Smooth muscle cell (in vitro differentiated cells): ENCODE measurements around the gene RNLS. TPM values are rescaled to one million over a fixed set of nuclear protein-coding genes. Genes with fewer than 3 reads are reported as not detected.

ENCODE experiments used
- DNase-seq: peaks from one replicate; lab custom pipeline; 2025; ENCODE audit not compliant: unreplicated experiment; lab: John Stamatoyannopoulos, UW
- H2AFZ ChIP-seq: fragments of 200-600 bp; sonication (generic); 2 replicates; pipeline ENCODE4 v1.6.0; 2016; ENCODE audit warnings: antibody characterized with exemption, low read depth, mild to moderate bottlenecking
- H3F3A ChIP-seq: fragments of 200-600 bp; sonication (generic); 2 replicates; pipeline ENCODE4 v1.6.0; 2017; ENCODE audit warnings: antibody characterized with exemption, low read depth
- H3K27ac ChIP-seq: fragments of 200-600 bp; sonication (generic); 2 replicates; pipeline ENCODE4 v1.5.1; 2016; ENCODE audit warnings: low read depth, mild to moderate bottlenecking
- H3K27me3 ChIP-seq: fragments of 200-600 bp; sonication (generic); 2 replicates; pipeline ENCODE4 v1.6.1; 2016; ENCODE audit warnings: low read depth, mild to moderate bottlenecking
- H3K36me3 ChIP-seq: fragments of 200-600 bp; sonication (generic); 2 replicates; pipeline ENCODE4 v1.5.1; 2016; ENCODE audit warnings: low read depth
- H3K4me1 ChIP-seq: fragments of 200-600 bp; sonication (generic); 2 replicates; pipeline ENCODE4 v1.5.1; 2016; ENCODE audit warnings: low read depth
- H3K4me2 ChIP-seq: fragments of 200-600 bp; sonication (generic); 2 replicates; pipeline ENCODE4 v1.6.0; 2016; ENCODE audit warnings: mild to moderate bottlenecking
- H3K4me3 ChIP-seq: fragments of 200-600 bp; sonication (generic); 2 replicates; pipeline ENCODE4 v1.5.1; 2016; ENCODE audit warnings: mild to moderate bottlenecking
- H3K79me2 ChIP-seq: fragments of 200-600 bp; sonication (generic); 2 replicates; pipeline ENCODE4 v1.6.0; 2016; ENCODE audit warnings: low read depth, mild to moderate bottlenecking
- H3K9ac ChIP-seq: fragments of 200-600 bp; sonication (generic); 2 replicates; pipeline ENCODE4 v1.6.0; 2016; ENCODE audit warnings: low read depth
- H3K9me3 ChIP-seq: fragments of 200-600 bp; sonication (generic); replicated peaks from 2 replicates; pipeline ENCODE4 v1.5.1; 2016; ENCODE audit warnings: low read depth
- H4K20me1 ChIP-seq: fragments of 200-600 bp; sonication (generic); 2 replicates; pipeline ENCODE4 v1.6.0; 2016; ENCODE audit warnings: low read depth
- whole genome bisulfite sequencing: methylation state at CpG from one replicate; pipeline ENCODE4 v1.1.7; 2016; ENCODE audit warnings: low lambda C conversion rate; 5-methylcytosine and 5-hydroxymethylcytosine counted together
- polyA plus RNA-seq: library from polyadenylated mRNA; unstranded; fragments of >200 nt; fragmentation: Nextera tagmentation; extraction: Ambion mirVana; gene quantifications from 2 replicates; pipeline ENCODE4 v1.2.1, GENCODE V29; 2016
- total RNA-seq: library from RNA; depleted of rRNA; stranded (reverse); fragments of >200 nt; gene quantifications from 2 replicates; pipeline ENCODE4 v1.2.3, GENCODE V29; 2014
- TF ChIP-seq, protein P1 (sequence below): fragments of 200-600 bp; sonication (generic); IDR thresholded peaks from 2 replicates; pipeline ENCODE4 v1.5.1; 2017; ENCODE audit warnings: borderline replicate concordance, mild to moderate bottlenecking, antibody characterized with exemption; ENCODE audit not compliant: insufficient read depth, poor library complexity, severe bottlenecking

The RNLS gene
- total and polyA plus RNA-seq, 2 experiments from 2014 or later = 4.8 to 11.2 TPM

DNA sequence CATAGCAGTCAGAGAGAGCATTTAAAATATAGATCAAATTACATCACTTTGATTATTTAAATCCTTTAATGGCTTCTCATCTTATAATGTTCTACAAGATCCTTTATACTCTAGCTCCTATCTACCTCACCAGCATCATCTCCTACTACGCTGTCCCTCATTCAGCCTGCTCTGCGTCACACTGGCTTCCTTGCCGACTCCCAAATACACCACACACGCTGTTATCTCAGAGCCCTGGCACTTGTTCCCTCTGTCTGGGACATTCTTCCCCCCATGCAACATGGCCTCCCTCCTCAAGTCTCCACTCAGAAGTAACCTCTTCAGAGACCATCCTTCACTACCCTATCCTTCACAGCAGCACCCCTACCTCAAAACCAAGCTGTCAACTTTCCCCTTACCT is 46.7 kb downstream of the RNLS start:
- no peak for DNase-seq
- 93% methylated on average over 4 of the region's 4 CpGs for WGBS
- H3K27ac ChIP-seq = no peak overlapping the region
- no peak overlapping the region for H3K4me2 ChIP-seq
- no peak overlapping the region for H3K9ac ChIP-seq
- H3K9me3 ChIP-seq = no peaks in the 10 kb centered on the region
- no peak overlapping the region for H2AFZ ChIP-seq
- H3K79me2 ChIP-seq = no peaks in the 10 kb centered on the region
- no peak overlapping the region for H3K4me3 ChIP-seq
- no peaks in the 10 kb centered on the region for H3K36me3 ChIP-seq
- H3F3A ChIP-seq = no peaks in the 10 kb centered on the region
- peaks cover 6% of the 10 kb centered on the region for H3K27me3 ChIP-seq
- H3K4me1 ChIP-seq = peaks cover 14% of the 10 kb centered on the region
- TF ChIP-seq, protein P1, sequence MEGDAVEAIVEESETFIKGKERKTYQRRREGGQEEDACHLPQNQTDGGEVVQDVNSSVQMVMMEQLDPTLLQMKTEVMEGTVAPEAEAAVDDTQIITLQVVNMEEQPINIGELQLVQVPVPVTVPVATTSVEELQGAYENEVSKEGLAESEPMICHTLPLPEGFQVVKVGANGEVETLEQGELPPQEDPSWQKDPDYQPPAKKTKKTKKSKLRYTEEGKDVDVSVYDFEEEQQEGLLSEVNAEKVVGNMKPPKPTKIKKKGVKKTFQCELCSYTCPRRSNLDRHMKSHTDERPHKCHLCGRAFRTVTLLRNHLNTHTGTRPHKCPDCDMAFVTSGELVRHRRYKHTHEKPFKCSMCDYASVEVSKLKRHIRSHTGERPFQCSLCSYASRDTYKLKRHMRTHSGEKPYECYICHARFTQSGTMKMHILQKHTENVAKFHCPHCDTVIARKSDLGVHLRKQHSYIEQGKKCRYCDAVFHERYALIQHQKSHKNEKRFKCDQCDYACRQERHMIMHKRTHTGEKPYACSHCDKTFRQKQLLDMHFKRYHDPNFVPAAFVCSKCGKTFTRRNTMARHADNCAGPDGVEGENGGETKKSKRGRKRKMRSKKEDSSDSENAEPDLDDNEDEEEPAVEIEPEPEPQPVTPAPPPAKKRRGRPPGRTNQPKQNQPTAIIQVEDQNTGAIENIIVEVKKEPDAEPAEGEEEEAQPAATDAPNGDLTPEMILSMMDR = no peak
- H4K20me1 ChIP-seq = no peaks in the 10 kb centered on the region

DNA sequence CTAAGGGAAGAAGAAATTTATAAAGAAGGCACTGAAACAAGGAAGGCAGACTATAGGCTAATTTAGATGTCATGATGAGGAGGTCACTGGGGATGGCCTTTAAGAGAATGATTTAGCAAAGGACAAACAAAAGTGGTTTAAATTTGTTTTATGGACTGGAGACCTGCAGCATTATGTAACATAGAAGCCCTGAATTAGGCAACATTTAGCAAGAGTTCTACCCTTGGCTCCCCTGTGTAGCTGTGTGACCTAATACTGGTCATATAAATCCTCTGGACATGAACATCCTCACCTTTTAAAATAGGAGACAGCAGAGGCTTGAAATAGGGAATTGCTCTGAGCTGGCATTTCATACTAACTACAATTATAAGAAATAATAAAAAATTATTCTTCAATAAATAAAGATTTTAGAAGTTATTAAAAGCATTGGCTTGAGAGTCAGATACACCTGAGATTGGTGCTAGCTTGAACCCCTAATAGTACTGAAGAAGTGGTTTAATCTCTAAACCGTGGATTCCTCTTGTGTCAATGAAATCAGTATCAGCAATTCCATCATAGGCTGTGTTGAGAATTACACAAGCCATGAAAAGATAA is 48.9 kb downstream of the RNLS start:
- H3F3A ChIP-seq = no peaks in the 10 kb centered on the region
- no peaks in the 10 kb centered on the region for H3K9me3 ChIP-seq
- peaks cover 10% of the 10 kb centered on the region for H3K4me1 ChIP-seq
- H3K27me3 ChIP-seq = peaks cover 6% of the 10 kb centered on the region
- TF ChIP-seq, protein P1 = no peak
- no peak overlapping the region for H2AFZ ChIP-seq
- H3K9ac ChIP-seq = no peak overlapping the region
- WGBS = 93% methylated on average over 1 of the region's 1 CpG
- H4K20me1 ChIP-seq = no peaks in the 10 kb centered on the region
- H3K4me3 ChIP-seq = no peak overlapping the region
- H3K36me3 ChIP-seq = no peaks in the 10 kb centered on the region
- H3K4me2 ChIP-seq = no peak overlapping the region
- no peaks in the 10 kb centered on the region for H3K79me2 ChIP-seq
- no peak overlapping the region for H3K27ac ChIP-seq
- DNase-seq = no peak

DNA sequence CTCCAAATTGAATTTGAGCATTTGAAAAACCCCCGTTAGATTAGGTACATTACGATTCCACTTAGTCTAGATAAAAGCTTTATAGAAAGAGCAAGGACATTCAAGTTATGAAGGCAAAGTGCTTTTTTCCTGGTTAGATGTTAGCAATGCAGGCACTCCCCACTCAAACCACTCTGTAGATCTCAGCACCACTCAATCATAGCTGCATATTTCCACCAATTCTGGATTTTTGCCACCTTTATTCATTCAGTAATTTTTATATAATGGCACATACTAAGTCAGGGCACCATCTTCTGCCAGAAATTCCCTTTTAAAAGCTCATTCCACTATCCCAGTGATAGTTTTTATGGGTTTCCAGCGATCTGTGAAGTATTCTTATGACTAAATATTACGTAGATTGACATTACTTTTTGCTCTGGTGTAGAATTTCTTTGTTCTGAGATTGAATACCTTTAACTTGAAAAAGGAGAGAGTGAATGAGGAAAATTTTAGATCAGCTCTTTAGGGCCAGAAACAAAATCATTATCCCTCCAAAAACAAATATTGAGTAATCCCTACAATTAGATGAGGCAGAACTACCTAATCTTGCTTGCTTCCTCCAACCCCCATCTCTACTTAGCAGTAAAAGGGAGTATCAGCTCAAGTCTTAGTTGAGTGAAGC is 51.6 kb downstream of the RNLS start:
- Histone ChIP-seq H3K9ac (no peak overlapping the region), H2AFZ (no peak overlapping the region), H3K27me3 (peaks cover 6% of the 10 kb centered on the region), H3F3A (no peaks in the 10 kb centered on the region), H3K4me3 (no peak overlapping the region), H3K9me3 (no peaks in the 10 kb centered on the region), H3K79me2 (no peaks in the 10 kb centered on the region), H3K36me3 (no peaks in the 10 kb centered on the region), H3K4me2 (no peak overlapping the region), H4K20me1 (no peaks in the 10 kb centered on the region), H3K4me1 (no peaks in the 10 kb centered on the region), H3K27ac (no peak overlapping the region)
- 92% methylated on average over 4 of the region's 4 CpGs for WGBS
- DNase-seq = no peak
- TF ChIP-seq, protein P1 = no peak
